Neural cell (in vitro differentiated cells): ENCODE results near the gene RNF144B. TPM values are rescaled to one million over a fixed set of nuclear protein-coding genes. Genes with fewer than 3 reads are reported as not detected.

Experiments
- H2AFZ ChIP-seq: fragments of 200-600, 300-800 bp; sonication (generic), shearing (Covaris generic); 2 replicates; pipeline ENCODE4 v1.6.0; 2014; ENCODE audit warnings: low read depth, mild to moderate bottlenecking, antibody characterized with exemption, low read length, moderate library complexity
- H3F3A ChIP-seq: fragments of 200-600 bp; shearing (Covaris generic); 2 replicates; pipeline ENCODE4 v1.6.1; 2016; ENCODE audit warnings: mild to moderate bottlenecking, moderate library complexity, mixed read lengths, antibody characterized with exemption, low read length; ENCODE audit not compliant: insufficient read depth, poor library complexity, severe bottlenecking
- H3K27ac ChIP-seq: fragments of 200-600, 300-800 bp; sonication (generic), shearing (Covaris generic); 2 replicates; pipeline ENCODE4 v1.5.1; 2014; ENCODE audit warnings: mild to moderate bottlenecking, low read length, moderate library complexity
- H3K27me3 ChIP-seq: fragments of 300-800, 200-600 bp; sonication (generic), shearing (Covaris generic); 2 replicates; pipeline ENCODE4 v1.6.0; 2014; ENCODE audit warnings: mild to moderate bottlenecking, low read depth, low read length, moderate library complexity; ENCODE audit not compliant: insufficient read depth
- H3K36me3 ChIP-seq: fragments of 300-800, 200-600 bp; sonication (generic), shearing (Covaris generic); 2 replicates; pipeline ENCODE4 v1.5.1; 2014; ENCODE audit warnings: mild to moderate bottlenecking, antibody characterized with exemption, low read length, moderate library complexity; ENCODE audit not compliant: insufficient read depth
- H3K4me2 ChIP-seq: fragments of 300-800, 200-600 bp; sonication (generic), shearing (Covaris generic); 2 replicates; pipeline ENCODE4 v1.6.0; 2014; ENCODE audit warnings: mild to moderate bottlenecking, low read length
- H3K4me3 ChIP-seq: fragments of 300-800, 200-600 bp; sonication (generic), shearing (Covaris generic); 2 replicates; pipeline ENCODE4 v1.5.1; 2014; ENCODE audit warnings: mild to moderate bottlenecking, low read length, moderate library complexity
- H3K79me2 ChIP-seq: fragments of 200-600 bp; shearing (Covaris generic); replicated peaks from 2 replicates; pipeline ENCODE4 v1.6.0; 2014; ENCODE audit warnings: mild to moderate bottlenecking, low read length, moderate library complexity; ENCODE audit not compliant: insufficient read depth
- H3K9ac ChIP-seq: fragments of 300-800, 200-600 bp; sonication (generic), shearing (Covaris generic); 2 replicates; pipeline ENCODE4 v1.6.1; 2016; ENCODE audit warnings: mild to moderate bottlenecking, low read length, mixed read lengths
- H3K9me2 ChIP-seq: fragments of 200-600 bp; shearing (Covaris generic); 2 replicates; pipeline ENCODE4 v1.6.1; 2016; ENCODE audit warnings: mild to moderate bottlenecking, low read length, mixed read lengths; ENCODE audit not compliant: insufficient read depth
- H3K9me3 ChIP-seq: fragments of 200-600, 300-800 bp; sonication (generic), shearing (Covaris generic); 2 replicates; pipeline ENCODE4 v1.6.1; 2016; ENCODE audit warnings: mild to moderate bottlenecking, mixed run types, low read length, moderate library complexity, mixed read lengths
- H4K20me1 ChIP-seq: fragments of 200-600 bp; shearing (Covaris generic); 2 replicates; pipeline ENCODE4 v1.6.1; 2016; ENCODE audit warnings: mild to moderate bottlenecking, mixed run types; ENCODE audit not compliant: insufficient read depth
- CTCF ChIP-seq: fragments of 450-650 bp; IDR thresholded peaks from 2 replicates; pipeline ENCODE4 v1.5.1; 2014; ENCODE audit warnings: antibody characterized with exemption, mild to moderate bottlenecking, moderate library complexity; ENCODE audit not compliant: poor library complexity, severe bottlenecking
- EP300 ChIP-seq: fragments of 450-650 bp; conservative IDR thresholded peaks from 2 replicates; pipeline ENCODE4 v1.6.1; 2014; ENCODE audit warnings: antibody characterized with exemption, mild to moderate bottlenecking, moderate library complexity; ENCODE audit not compliant: poor library complexity, severe bottlenecking
- EZH2 ChIP-seq: fragments of 200-600, 300-800 bp; shearing (Covaris generic), sonication (generic); IDR thresholded peaks from 2 replicates; pipeline ENCODE4 v1.6.1; 2014; ENCODE audit warnings: antibody characterized with exemption, low read length, borderline replicate concordance, mild to moderate bottlenecking; ENCODE audit not compliant: insufficient read depth, poor library complexity, severe bottlenecking
- MXI1 ChIP-seq: fragments of 450-650 bp; conservative IDR thresholded peaks from 2 replicates; pipeline ENCODE4 v1.6.1; 2014; ENCODE audit warnings: antibody characterized with exemption, mild to moderate bottlenecking; ENCODE audit not compliant: poor library complexity, severe bottlenecking
- POLR2AphosphoS5 ChIP-seq: IDR thresholded peaks from 2 replicates; pipeline ENCODE4 v1.6.1; 2012
- RAD21 ChIP-seq: fragments of 450-650 bp; conservative IDR thresholded peaks from 2 replicates; pipeline ENCODE4 v1.6.1; 2014; ENCODE audit warnings: antibody characterized with exemption, mild to moderate bottlenecking, moderate library complexity
- SMC3 ChIP-seq: fragments of 450-650 bp; conservative IDR thresholded peaks from 2 replicates; pipeline ENCODE4 v1.6.1; 2014; ENCODE audit warnings: antibody characterized with exemption, mild to moderate bottlenecking, moderate library complexity; ENCODE audit not compliant: poor library complexity
- TAF1 ChIP-seq: IDR thresholded peaks from 2 replicates; pipeline ENCODE4 v1.6.1; 2012; ENCODE audit warnings: low read depth
- polyA plus RNA-seq: library from polyadenylated mRNA; depleted of rRNA; stranded (reverse); fragments of >200 nt; gene quantifications from 2 replicates; pipeline ENCODE4 v1.2.3, GENCODE V29; 2014
- TF ChIP-seq, protein P1 (sequence below): IDR thresholded peaks from 2 replicates; pipeline ENCODE4 v1.6.1; 2012; ENCODE audit warnings: borderline replicate concordance

Gene RNF144B
- polyA plus RNA-seq, 1 donor from 2014 or later: 0.15 TPM

DNA sequence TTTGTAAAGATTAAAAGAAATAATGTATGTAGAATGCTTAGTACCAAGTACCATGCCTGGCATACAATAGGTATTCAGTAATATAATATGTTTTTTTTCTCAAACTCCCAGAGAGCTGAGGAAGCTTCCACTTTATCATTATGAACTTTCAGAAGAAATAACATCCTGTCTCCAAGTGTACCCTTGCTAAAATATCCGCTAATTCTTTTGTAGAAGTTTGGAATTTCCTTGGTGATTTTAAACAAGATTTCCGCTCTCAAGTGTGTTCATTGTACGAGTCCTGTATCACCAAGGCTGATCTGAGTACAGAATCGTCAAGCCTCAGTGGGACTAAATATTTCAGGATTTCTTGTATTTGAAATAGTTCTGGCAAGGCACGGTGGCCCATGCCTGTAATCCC is 16.1 kb upstream of the RNF144B start:
- H3K36me3 ChIP-seq: no peaks in the 10 kb centered on the region
- no peak overlapping the region for H3K4me2 ChIP-seq
- no peak overlapping the region for H3K27ac ChIP-seq
- no peaks in the 10 kb centered on the region for H3K9me2 ChIP-seq
- H3K9me3 ChIP-seq: no peaks in the 10 kb centered on the region
- no peaks in the 10 kb centered on the region for H3K79me2 ChIP-seq
- H3K27me3 ChIP-seq: no peaks in the 10 kb centered on the region
- TF ChIP-seq POLR2AphosphoS5 (no peak), TAF1 (no peak), MXI1 (no peak), EP300 (no peak), EZH2 (no peak), SMC3 (no peak), CTCF (no peak), RAD21 (no peak)
- TF ChIP-seq, protein P1, sequence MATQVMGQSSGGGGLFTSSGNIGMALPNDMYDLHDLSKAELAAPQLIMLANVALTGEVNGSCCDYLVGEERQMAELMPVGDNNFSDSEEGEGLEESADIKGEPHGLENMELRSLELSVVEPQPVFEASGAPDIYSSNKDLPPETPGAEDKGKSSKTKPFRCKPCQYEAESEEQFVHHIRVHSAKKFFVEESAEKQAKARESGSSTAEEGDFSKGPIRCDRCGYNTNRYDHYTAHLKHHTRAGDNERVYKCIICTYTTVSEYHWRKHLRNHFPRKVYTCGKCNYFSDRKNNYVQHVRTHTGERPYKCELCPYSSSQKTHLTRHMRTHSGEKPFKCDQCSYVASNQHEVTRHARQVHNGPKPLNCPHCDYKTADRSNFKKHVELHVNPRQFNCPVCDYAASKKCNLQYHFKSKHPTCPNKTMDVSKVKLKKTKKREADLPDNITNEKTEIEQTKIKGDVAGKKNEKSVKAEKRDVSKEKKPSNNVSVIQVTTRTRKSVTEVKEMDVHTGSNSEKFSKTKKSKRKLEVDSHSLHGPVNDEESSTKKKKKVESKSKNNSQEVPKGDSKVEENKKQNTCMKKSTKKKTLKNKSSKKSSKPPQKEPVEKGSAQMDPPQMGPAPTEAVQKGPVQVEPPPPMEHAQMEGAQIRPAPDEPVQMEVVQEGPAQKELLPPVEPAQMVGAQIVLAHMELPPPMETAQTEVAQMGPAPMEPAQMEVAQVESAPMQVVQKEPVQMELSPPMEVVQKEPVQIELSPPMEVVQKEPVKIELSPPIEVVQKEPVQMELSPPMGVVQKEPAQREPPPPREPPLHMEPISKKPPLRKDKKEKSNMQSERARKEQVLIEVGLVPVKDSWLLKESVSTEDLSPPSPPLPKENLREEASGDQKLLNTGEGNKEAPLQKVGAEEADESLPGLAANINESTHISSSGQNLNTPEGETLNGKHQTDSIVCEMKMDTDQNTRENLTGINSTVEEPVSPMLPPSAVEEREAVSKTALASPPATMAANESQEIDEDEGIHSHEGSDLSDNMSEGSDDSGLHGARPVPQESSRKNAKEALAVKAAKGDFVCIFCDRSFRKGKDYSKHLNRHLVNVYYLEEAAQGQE: no peak
- no peak overlapping the region for H2AFZ ChIP-seq
- no peaks in the 10 kb centered on the region for H3F3A ChIP-seq
- H3K9ac ChIP-seq: no peak overlapping the region
- H3K4me3 ChIP-seq: no peak overlapping the region
- no peaks in the 10 kb centered on the region for H4K20me1 ChIP-seq

DNA sequence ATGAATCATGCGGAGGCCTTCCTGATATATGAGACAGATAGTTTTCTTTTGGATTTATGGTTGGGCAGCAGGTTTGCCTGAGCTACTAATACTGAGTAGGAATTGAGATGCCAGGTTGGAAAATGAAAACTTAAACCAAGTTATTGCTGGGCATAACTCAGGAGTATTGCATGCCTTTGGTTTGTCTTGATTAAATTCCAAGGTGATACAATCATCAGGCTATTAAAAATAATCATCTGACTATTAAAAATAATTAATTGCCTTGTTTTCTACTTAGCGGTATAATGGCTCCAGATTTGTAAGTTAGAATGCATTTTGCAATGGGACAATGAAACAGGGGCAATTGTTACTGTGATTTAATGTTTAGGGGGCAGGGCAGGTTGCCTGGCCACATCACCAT is 15.5 kb upstream of the RNF144B start:
- Histone ChIP-seq H3K9me3 (no peaks in the 10 kb centered on the region), H3K4me2 (no peak overlapping the region), H3K9me2 (no peaks in the 10 kb centered on the region), H3K4me3 (no peak overlapping the region), H3K27ac (no peak overlapping the region), H4K20me1 (no peaks in the 10 kb centered on the region), H3K27me3 (no peaks in the 10 kb centered on the region), H2AFZ (no peak overlapping the region), H3K36me3 (no peaks in the 10 kb centered on the region), H3K9ac (no peak overlapping the region), H3F3A (no peaks in the 10 kb centered on the region), H3K79me2 (no peaks in the 10 kb centered on the region)
- no peak for TF ChIP-seq SMC3
- no peak for TF ChIP-seq EZH2
- no peak for TF ChIP-seq CTCF
- TF ChIP-seq MXI1: no peak
- no peak for TF ChIP-seq RAD21
- TF ChIP-seq TAF1: no peak
- TF ChIP-seq EP300: no peak
- no peak for TF ChIP-seq POLR2AphosphoS5
- TF ChIP-seq, protein P1: no peak
